ENCODE data around the gene EBF3.

EBF3 gene

DNA sequence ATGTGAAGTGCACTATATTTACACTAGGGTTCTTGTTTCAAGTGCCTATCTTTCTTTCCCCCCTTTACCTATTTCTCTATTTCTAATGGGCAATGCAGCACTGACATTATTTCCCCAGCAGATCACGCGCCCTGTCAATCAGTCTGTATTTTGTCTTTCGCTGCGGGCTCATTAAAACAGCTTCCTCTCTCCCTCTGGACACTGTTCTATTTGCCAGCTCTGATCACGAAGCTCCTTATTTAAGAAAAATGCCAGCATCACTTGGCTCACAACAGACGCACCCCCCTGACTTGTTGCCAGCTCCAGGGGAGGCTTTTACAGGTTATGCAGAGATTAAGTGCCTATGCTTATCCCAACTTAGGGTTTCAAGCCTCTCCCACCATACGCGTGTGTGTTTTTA is 78.5 kb downstream of the EBF3 start:
- H3K27me3 ChIP-seq (ENCODE audit: insufficient read depth, poor library complexity, severe bottlenecking) = no peaks in the 10 kb centered on the region
- TF ChIP-seq, protein P1, sequence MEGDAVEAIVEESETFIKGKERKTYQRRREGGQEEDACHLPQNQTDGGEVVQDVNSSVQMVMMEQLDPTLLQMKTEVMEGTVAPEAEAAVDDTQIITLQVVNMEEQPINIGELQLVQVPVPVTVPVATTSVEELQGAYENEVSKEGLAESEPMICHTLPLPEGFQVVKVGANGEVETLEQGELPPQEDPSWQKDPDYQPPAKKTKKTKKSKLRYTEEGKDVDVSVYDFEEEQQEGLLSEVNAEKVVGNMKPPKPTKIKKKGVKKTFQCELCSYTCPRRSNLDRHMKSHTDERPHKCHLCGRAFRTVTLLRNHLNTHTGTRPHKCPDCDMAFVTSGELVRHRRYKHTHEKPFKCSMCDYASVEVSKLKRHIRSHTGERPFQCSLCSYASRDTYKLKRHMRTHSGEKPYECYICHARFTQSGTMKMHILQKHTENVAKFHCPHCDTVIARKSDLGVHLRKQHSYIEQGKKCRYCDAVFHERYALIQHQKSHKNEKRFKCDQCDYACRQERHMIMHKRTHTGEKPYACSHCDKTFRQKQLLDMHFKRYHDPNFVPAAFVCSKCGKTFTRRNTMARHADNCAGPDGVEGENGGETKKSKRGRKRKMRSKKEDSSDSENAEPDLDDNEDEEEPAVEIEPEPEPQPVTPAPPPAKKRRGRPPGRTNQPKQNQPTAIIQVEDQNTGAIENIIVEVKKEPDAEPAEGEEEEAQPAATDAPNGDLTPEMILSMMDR (IDR thresholded peaks at IDR 0.05; ENCODE audit: poor library complexity, severe bottlenecking) = no peak
- ATAC-seq (ENCODE audit: low read depth) (no peak), DNase-seq (ENCODE audit: low spot score) (no peak)
- H3K36me3 ChIP-seq (ENCODE audit: low read depth) = no peaks in the 10 kb centered on the region
- no peaks in the 10 kb centered on the region for H3K9me3 ChIP-seq (ENCODE audit: severe bottlenecking)
- no peak overlapping the region for H3K27ac ChIP-seq (ENCODE audit: poor library complexity, severe bottlenecking)
- H3K4me3 ChIP-seq (ENCODE audit: severe bottlenecking) = no peak overlapping the region
- no peaks in the 10 kb centered on the region for H3K4me1 ChIP-seq (ENCODE audit: insufficient read depth, poor library complexity, severe bottlenecking)

DNA sequence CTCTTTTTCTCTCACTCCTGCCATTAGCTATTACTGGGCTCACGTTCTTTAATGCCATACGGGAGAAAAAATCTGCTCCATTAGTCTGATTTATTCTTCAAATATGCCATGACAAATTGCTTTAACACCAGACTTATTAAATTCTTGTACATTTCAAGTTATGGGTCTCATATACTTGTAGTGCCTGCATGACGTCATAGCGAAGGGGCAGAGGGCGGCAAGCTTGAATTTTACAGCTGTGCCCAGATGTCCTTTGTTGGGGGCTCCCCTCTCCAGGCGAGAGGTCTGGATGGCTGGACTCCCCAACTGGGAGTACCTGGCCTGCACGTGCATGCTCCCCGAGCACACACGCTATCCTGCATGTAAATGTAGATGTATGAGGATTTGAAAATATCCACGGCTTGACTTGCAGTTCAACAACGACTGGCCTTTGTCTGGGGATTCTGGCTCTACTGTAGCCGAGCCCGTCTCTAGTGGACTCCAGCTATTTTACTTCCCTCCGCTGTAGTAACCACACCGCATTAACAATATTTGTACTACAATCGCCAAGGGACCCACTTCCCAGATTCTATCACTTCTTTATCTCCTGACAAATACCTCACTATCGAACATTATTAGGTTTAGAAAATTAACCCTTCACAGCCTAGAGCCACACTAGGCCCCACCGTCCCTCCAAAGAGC is 79.5 kb downstream of the EBF3 start:
- Histone ChIP-seq H3K27me3 (ENCODE audit: insufficient read depth, poor library complexity, severe bottlenecking) (no peaks in the 10 kb centered on the region), H3K9me3 (ENCODE audit: severe bottlenecking) (no peaks in the 10 kb centered on the region), H3K4me3 (ENCODE audit: severe bottlenecking) (no peak overlapping the region), H3K4me1 (ENCODE audit: insufficient read depth, poor library complexity, severe bottlenecking) (no peaks in the 10 kb centered on the region), H3K27ac (ENCODE audit: poor library complexity, severe bottlenecking) (no peak overlapping the region), H3K36me3 (ENCODE audit: low read depth) (no peaks in the 10 kb centered on the region)
- TF ChIP-seq, protein P1 (IDR thresholded peaks at IDR 0.05; ENCODE audit: poor library complexity, severe bottlenecking) = no peak
- no peak for ATAC-seq (ENCODE audit: low read depth)
- no peak for DNase-seq (ENCODE audit: low spot score)

DNA sequence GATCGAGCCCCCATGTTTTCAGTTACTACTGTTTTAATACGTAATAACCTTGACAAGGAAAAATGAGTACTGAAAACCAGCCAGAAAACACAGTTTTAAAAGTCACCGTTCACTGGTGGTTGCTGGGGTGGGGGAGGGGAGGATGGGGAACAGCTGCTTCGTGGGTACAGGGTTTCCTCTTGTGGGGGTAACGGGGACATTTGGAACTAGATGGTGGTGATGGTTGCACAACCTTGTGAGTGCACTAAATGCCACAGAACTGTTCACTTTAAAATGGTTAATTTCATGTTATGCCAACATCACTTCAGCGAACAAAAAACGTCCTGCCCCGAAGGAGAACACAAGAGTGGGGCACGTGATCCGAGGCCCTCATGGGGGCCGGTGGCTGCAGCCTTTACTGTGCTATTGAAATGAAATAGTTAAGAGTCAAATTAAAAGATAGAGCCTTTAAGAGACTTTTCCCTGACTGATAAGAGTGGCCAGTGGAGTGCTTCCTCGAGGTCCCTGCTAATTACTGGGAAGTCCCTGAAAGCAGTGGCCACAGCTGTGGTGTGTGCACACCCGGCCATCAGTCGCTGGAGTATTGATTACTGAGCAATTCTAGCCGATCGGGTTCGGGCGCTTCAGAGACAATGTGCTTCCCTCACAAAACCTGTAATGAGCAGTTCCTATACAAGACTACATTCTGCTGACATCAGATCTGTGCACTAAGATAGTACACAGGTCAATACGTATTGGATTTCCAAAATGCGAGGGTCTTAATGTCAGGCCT is 80.3 kb downstream of the EBF3 start:
- Histone ChIP-seq H3K27ac (ENCODE audit: poor library complexity, severe bottlenecking) (no peak overlapping the region), H3K4me1 (ENCODE audit: insufficient read depth, poor library complexity, severe bottlenecking) (no peaks in the 10 kb centered on the region), H3K36me3 (ENCODE audit: low read depth) (no peaks in the 10 kb centered on the region), H3K27me3 (ENCODE audit: insufficient read depth, poor library complexity, severe bottlenecking) (no peaks in the 10 kb centered on the region), H3K9me3 (ENCODE audit: severe bottlenecking) (no peaks in the 10 kb centered on the region), H3K4me3 (ENCODE audit: severe bottlenecking) (no peak overlapping the region)
- ATAC-seq (ENCODE audit: low read depth) = no peak
- TF ChIP-seq, protein P1 (IDR thresholded peaks at IDR 0.05; ENCODE audit: poor library complexity, severe bottlenecking) = no peak
- DNase-seq (ENCODE audit: low spot score) = no peak

DNA sequence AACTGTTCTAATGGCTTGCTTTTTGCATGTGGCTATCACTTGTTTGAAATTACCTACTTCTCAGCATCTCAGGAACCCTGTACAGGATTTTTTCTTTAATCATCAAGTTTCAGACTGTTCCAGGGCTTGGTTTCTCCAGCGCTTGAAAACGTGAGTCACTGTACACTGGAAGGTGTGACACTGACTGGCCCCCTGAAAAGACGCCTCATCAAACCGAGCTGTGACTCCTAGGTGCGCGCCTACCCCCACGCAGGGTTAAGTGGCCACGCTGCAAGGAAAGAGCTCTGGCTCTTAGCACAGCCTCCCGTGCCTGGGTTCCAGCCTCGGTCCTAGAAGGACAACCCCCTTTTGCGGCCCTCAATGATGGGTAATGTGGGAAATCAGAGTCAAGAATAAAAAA is 81.0 kb downstream of the EBF3 start:
- Histone ChIP-seq H3K27me3 (ENCODE audit: insufficient read depth, poor library complexity, severe bottlenecking) (no peaks in the 10 kb centered on the region), H3K4me3 (ENCODE audit: severe bottlenecking) (no peak overlapping the region), H3K9me3 (ENCODE audit: severe bottlenecking) (no peaks in the 10 kb centered on the region), H3K4me1 (ENCODE audit: insufficient read depth, poor library complexity, severe bottlenecking) (no peaks in the 10 kb centered on the region), H3K36me3 (ENCODE audit: low read depth) (no peaks in the 10 kb centered on the region), H3K27ac (ENCODE audit: poor library complexity, severe bottlenecking) (no peak overlapping the region)
- ATAC-seq (ENCODE audit: low read depth) (no peak), DNase-seq (ENCODE audit: low spot score) (no peak)
- TF ChIP-seq, protein P1 (IDR thresholded peaks at IDR 0.05; ENCODE audit: poor library complexity, severe bottlenecking) = no peak

Data from RWPE2 (cell line).